GM19455 (cell line): ENCODE measurements around the gene QRFP.
"Not testable (repeated sequence)": the region's sequence is repeated elsewhere in the genome, so short reads cannot be mapped to it uniquely, and the experiment has no call there.

Source experiments
- ATAC-seq: cut with Tn5 transposase; IDR thresholded peaks from one replicate; pipeline ENCODE4 v1.9.1; 2021; ENCODE audit not compliant: unreplicated experiment

QRFP gene

DNA sequence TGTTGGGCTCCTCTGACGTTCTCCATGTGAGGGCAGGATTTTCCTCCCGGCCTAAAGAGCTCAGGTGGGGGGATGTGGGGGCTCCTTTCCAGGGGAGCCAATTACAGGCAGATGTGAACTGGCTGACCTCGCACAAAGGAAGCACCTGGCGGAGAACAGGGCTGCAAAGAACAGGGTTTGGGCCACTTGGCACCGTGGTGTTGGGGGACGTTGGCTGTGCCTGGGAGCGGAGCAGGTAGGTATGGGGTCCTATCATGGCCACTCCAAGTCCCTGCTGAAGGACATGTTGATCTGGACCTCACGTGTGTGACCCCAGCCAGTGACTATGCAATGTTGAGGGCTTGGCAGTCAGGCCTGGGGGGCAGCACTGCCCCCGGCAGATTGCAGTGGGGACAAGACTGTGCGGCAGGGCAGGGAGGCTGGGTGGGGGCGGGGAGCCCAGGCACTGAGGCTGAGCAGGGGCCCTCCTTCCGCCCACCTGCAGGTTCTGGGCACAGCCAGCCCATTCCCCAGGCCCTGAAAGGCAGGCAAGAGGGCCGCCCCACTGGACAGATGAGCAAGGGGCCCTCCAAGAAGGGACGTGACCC, 23.0 kb upstream of the QRFP start:
- no peak for ATAC-seq

DNA sequence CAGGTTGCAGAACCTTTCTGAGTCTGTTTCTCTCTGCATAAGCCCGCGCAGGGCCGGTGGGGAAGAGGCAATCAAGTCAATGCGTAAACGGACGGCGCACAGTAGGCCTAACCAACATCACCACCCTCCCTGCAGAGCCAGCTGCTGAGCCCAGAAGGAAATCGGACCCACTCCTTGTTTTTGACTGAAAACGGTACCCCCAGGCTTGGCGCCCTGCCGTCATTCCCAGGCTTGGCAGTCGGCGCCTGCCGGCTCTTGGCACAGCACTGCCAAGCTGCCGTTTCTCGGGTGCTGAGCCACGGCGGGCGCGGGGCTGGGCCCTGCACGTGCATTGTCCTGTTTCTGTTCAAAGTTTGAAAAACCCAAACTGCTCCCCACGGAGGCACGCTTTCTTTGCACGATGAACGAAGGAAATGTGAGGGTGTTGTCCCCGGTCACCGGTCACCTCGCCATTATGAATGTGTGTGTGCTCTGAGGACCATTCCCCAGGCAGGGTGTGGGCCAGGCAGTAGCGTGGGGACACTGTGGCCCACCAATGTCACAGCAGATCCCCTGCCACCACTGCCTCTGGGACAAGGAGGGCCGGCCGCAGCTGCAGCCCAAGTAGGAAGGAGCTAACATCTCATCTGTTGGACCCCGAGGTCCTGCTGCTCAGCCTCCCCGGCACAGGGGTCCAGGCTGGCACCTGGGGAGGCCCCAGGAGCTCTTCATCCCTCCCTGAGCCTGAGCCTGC, 22.4 kb upstream of the QRFP start:
- ATAC-seq = no peak

DNA sequence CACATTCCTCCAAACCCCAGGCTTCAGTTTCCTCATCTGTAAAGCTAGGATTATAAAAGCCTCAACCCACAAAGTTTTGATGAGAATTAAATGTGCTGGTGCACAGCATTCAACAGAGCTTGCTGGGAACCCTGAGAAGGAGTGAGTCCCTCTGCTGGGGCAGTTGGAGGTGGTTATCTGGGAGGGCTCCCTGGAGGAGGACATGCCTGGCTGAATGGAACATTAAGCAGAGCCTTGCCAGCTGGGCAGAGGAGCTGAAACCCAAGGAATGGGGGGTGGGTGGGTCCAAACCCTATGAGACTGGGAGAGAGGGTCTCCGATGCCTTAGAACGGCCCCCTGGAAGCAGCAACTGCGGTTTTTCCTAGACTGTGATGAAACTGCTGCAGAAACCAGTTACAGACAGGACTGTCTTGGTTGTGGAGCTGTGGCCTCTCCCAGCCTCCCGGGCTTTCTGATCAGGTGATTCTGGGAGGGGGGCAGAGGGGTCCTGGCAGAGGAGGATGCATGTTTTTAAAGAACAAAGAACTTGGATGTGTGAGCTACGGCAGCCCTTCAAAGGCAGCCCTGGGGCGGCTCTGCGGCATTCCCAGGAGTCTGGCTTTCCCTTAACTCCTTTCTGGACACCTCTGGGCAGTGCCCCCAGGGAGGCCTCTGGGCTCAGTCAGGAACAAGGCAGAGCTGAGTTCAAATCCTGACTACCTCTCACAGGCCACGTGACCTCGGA, 21.7 kb upstream of the QRFP start:
- ATAC-seq = no peak

DNA sequence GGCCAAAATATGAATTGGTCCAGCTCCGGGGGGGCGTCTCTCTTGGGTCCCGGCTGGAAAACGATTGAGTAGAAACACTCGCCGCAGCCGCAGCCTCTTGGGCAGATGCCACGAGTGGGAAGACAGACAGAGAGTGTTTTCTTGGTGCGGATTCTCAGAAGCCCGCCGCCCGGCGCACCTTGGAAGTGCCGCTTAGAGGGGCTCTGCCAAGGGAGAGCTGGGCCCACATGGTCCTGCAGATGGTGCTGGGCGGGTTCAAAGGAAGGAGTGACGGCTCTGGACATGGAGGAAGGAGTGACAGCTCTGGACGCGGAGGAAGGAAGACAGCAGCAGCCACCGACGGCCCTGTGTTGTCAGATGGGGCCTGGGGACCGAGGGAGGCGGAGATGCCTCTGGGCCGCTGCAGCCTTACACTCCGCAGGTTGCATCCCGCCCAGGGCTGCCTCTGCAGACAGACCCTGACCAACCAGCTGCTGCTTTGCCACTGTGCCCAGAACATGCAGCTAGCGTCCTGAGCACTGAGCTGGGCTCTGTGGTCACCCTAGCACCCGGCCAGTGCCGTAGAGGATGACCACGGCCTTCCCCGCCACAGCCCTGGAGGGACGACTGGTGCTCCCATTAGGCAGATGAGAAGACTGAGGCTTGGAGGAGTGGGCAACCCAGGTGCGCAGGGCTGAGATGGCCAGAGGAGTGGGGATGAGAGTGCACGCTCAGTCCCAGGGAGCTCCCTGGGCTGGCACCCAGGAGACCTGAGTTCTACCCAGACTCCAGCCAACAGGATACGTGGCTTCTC, 20.8 kb upstream of the QRFP start:
- ATAC-seq = no peak

DNA sequence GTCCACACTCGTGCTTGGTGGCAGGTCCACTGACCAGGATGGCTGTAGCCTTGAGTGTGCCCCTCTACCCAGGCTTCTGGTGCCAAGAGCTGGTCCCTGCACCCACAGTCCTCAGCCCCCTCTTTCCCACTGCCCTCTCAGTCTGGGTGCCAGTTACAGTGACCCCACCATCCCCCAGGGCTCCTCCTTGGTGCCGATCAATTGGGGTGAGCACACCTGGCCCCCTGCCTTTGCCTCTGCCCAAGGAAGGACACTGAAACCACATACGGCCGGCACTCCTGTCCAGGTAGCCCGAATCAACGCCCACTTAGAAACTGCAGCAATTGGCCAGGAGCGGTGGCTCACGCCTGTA, 18.5 kb upstream of the QRFP start:
- ATAC-seq = no peak

DNA sequence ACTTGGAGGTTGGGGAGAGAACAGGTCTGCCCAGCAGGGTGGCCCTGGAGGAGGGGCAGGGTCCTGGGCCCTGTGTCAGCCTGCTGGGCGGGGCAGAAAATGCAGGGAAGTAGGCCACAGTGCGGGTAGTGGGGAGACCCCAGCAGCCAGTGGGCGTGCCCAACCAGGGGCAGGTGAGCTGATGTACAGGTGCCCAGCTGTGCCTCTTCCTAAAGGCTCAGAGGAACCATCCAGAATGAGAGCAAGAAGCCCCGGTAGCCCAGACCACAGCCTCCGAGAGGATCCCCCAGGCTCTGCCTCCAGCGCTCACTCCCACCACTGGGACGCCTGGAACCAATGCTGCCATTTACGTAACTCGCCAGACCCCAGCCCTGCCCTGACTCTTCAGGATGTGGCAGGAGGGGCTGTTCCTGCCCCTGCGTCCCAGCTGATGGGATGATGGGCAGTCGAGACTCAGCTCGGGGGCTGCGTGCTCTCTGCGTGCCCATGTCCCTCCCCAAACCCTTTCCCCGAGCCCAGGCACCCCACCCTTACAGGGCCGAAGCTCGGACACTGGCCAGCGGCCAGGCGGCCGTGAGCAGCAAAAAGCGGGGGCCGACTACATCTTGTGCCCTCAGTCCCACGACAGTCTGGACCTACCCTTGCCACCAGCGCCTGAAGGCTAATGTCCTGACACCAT, 17.9 kb upstream of the QRFP start:
- no peak for ATAC-seq

DNA sequence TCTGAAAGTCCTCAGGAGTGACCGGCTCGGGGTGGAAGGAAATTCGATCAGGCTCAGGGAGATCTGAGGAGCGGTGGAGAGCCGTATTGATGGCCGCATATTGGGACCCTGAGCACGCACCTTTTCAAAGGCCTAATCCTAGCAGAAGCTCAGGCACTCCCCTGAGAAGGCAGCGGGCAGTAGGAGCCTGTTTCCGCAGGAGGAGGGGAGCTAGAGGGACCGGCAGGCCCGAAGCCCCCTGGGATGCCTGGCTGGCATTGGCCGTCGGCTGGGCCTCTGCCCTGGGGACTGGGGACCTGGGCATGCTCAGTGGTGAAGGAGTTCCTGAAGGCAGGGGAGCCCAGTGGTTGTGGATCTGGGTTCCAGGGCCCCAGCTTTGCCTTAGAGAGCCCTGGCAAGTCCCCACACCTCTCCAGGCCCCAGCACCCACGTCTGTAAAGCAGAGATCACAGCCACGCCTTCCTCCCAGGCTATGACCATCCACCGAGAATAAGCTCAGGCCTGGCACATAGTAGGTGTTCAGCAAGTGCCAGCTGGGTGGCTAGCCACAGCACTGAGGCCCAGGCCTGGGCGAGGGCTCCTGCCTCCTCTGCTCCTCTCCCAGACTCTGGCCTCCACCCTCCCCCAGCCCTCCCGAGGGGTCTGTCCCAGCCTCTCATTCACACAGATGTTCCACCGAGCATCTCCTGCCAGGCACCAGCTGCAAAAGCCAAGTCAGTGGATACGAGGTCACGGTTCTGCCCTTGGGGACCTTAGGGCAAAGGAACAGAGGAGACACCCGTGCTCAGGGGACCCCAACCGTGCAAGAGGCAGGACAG, 17.2 kb upstream of the QRFP start:
- ATAC-seq = no peak

DNA sequence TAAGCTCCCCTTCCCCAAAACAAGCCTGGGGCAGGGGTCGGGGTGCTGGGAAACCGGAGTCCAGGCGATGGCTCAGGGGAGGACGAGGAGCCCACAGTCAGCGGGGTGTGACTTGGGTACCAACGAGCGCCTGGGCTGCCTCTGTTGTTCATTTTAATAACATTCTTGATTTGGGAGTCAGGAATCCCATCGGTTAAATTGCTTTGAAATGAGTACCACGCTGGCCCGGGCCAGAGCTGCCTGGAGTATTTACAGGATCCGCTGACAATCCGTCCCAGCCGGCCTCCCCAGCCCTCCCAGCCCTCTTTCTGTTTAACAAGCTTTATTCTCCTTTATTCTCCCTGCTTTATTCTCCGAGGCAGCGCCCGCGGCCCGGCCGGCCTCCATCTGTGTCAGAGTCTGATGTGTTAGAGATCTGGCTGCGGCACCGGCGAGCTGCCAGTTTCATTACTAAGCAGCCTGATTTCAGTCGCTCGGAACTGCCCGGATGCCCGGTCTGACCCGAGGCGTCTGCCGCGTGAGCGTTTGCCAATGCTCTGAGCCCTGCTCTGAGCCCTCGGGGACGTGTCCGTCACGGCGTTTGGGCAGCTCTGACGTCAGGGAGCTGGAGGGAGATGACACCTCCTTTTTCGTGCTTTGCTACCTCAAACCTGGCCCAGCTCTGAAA, 16.5 kb upstream of the QRFP start:
- no peak for ATAC-seq

DNA sequence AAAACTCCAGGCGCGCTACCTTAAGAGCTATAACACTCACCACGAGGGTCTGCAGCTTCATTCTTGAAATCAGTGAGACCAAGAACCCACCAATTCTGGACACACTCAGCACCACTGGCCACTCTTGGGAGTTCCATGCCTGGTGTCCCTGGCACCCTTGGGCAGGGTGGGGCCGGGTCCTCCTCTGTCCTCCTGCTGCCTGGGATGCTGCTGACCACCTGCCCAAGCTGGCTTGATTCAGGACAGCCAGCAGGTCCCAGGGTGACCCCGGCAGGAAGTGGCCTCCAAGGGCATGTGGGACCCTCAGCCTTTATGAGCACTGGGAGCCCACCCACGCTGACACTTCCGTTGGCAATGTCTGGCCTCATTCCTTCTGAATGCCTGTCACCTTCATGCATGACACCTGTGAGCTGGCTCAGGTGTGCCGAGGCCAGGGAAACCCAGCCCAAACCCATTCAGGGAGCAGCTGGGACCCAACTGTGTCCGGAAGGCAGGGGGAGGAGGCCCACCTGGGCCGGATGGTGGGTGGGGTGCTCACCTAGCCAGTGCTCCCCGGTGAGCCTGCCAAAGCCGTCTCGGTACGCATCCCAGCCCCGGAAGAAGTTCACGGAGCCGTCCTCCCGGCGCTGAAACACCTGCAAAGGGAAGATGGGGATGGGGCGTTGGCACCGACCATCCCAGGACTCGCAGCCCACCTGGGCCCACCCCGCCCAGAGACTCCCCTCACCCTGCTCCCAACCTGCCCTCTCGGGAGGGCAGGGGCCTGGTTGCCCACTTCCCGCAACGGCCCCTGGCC, 14.8 kb upstream of the QRFP start:
- no peak for ATAC-seq

DNA sequence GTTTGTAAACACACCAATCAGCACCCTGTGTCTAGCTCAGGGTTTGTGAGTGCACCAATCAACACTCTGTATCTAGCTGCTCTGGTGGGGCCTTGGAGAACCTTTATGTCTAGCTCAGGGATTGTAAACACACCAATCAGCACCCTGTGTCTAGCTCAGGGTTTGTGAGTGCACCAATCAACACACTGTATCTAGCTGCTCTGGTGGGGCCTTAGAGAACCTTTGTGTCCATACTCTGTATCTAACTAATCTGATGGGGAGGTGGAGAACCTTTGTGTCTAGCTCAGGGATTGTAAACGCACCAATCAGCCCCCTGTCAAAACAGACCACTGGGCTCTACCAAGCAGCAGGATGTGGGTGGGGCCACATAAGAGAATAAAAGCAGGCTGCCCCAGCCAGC, 14.1 kb upstream of the QRFP start:
- ATAC-seq = not testable (repeated sequence)

DNA sequence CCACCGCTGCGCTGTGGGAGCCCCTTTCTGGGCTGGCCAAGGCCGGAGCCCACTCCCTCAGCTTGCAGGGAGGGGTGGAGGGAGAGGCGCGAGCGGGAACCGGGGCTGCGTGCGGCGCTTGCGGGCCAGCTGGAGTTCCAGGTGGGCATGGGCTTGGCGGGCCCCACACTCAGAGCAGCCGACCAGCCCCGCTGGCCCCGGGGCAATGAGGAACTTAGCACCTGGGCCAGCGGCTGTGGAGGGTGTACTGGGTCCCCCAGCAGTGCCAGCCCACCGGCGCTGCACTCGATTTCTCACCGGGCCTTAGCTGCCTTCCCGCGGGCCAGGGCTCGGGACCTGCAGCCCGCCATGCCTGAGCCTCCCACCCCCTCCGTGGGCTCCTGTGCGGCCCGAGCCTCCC, 13.4 kb upstream of the QRFP start:
- ATAC-seq = not testable (repeated sequence)

DNA sequence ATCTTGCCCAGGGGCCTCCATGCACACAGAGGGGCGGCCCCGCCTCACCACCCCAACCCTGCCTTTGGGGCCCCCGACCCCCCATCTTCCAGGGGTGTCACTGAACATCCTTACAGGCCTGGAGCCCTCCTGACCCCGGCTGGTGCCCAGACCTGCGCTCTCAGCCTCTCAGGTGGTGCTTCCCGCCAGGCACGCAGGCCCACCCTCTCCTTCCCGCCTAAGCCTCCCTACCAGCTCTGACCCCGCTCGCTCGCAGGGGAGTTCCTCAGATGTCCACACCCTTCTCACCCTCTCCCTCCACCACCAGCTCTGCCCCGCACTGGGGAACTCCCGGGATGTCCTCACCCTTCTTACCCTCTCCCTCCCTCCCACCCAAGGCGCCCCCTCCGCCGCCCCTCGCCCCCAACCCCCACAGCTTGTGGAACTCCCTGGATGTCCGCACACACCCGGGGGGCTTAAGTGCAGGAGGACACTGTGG, 12.3 kb upstream of the QRFP start:
- no peak for ATAC-seq

DNA sequence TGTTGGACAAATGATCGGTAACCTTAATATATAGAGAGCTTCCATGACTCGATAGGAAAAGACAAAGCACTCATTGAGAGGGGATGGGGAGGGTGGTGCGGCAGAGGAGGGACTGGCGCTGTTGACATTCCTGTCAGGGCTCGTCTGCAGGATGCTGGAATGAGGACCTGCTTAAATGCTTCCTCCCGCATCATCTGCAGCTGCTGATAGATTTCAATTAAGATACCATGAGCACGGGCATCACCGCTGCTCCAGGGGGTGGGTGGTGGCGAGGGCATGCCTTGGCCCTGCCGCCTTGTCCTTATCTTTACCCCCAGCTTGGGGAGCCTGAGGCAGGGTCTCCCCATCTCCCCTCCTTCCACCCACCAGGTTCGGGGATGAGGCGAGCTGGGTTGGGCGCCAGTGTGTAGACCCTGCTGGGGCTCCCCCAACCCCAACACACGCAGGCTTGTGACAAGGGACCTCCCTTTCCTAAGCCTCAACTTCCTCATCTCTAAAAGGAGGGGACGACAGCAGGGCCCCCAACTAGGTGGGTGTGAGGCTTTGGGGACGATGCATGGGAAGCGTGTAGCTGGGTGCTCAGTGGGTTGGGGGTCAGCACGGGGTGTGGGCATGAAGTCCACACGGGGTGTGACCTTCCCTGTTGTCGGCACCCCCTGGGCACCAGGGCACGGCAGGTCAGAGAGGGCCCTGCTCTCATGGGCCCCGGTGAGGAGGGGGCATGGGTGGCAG, 11.7 kb upstream of the QRFP start:
- no peak for ATAC-seq

DNA sequence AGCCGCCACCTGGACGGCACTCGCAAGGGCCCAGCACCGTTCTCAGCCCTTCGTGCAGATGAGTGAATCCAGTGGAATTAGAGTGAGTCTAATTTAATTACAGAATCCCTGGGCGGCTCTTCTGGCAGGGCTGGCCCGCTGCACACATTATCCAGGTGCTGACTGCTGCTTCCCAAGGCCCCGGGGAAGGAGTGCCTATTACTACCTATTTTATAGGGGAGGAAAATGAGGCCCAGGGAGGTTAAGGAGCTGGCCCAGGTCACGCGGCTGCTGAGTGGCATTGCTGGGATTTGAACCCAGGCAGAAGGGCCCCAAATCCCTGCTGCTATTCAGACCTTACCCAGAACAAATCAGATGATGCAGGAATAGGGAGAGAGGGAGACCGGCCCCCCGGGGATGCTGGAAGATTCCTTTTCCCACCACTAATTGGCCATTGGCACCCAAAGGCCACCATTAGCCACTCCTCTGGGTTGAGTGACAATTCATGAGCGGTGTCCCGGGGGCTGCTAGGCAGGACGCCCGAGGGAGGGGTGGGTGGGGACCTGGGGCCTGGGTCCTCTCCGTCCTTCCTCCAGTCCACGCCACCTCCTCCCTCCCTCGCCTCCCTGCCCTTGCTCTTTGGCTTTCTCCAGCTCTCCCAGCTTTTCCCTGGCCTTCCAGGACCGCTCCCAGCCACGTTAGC, 10.3 kb upstream of the QRFP start:
- ATAC-seq = no peak

DNA sequence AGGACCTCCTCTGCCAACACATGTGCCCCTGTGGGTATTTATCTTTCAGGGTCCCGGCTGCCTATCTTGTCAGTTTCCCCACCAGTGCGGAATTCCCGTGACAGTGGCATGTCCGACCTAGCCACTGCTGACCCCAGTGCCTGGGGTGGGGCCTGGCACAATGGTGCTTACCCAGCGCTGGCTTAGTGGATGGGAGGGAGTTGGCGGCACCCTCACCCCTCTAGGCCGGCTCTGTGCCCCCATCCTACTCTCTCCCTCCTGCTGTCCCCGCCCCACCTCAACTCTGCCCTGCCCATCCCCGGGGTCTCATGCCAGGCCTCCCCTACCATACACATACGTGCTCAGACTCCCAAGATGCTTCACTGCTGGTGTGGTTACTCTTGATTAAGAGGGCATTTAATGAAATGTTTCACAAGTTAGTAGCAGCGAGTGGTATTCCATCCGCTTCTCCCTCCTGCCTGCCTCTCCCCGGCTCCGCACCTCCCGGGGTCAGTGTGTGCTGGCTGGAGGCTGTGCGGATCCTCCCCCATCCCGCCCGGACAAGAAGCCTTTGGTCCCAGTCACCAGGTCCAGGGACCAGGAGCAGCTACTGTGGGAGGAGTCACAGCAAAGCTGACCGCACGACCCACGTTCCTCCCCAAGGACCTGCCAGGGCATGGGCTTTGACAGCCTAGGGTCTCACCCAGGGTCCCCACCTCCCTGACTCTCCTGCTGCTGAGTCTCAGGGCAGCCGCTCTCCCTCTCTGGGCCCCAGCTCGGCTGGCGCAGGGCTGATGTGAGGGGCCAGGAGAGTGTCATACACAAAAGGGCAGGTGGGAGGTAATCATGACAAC, 9.5 kb upstream of the QRFP start:
- no peak for ATAC-seq

DNA sequence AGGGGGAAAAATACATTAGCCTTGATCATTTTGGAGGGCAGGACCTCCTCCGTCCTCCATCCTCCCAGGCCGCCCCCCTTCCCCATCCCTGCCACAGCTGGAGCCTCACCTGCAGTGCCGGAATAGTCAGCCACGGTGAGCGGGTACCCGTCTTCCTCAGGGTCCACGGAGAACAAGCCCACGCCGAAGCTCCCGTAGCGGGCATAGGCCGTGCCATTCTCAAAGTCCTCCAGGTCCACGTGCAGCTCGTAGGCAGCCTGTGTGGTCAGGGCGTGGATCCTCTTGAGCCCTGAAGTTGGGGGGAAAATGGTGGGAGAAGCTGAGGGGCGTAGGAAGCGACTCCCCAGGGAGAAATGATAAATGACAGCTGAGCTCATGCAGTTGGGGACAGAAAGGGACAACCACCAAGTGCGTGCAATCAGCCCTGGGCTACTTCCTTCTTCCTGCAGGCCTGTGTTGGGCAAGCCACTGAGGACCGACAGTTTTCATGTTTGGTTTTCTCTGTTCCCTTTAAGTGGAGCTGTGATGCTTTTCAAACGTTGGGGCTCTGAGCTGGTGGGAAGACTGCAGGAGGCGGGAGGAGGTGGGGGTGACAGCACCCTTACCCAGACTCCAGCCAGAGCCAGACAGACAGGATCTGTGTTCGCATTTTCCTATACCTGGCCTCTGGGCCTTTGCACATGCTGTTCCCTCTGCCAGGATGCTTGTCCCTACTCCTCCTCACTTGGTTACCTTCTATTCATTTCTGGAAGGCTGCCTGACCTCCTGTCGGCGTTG, 8.7 kb upstream of the QRFP start:
- no peak for ATAC-seq
